Mucosa of descending colon (tissue), 3 donors: ENCODE results near the gene OR56A3. TPM values are rescaled to one million over a fixed set of nuclear protein-coding genes. Genes with fewer than 3 reads are reported as not detected.
"Not testable (repeated sequence)": the region's sequence is repeated elsewhere in the genome, so short reads cannot be mapped to it uniquely, and the experiment has no call there.

Experiments
- ATAC-seq: fragments of 200-7000 bp; cut with Tn5 transposase; one replicate; pipeline ENCODE4 v1.9.1; 2020; ENCODE audit warnings: mild to moderate bottlenecking, moderate library complexity
- DNase-seq, 3 donors: peaks; one replicate each; pipeline ENCODE4 v3.0.0-alpha.2; 2020
- H3K36me3 ChIP-seq: fragments of 200-600 bp; one replicate; pipeline ENCODE4 v1.8.0; 2021; ENCODE audit warnings: low read depth, mild to moderate bottlenecking
- H3K4me1 ChIP-seq: fragments of 200-600 bp; one replicate; pipeline ENCODE4 v1.8.0; 2021; ENCODE audit warnings: low read depth, mild to moderate bottlenecking
- H3K4me3 ChIP-seq: fragments of 200-600 bp; one replicate; pipeline ENCODE4 v1.8.0; 2021; ENCODE audit warnings: mild to moderate bottlenecking
- H3K9me3 ChIP-seq: fragments of 200-600 bp; one replicate; pipeline ENCODE4 v1.8.0; 2021; ENCODE audit warnings: mild to moderate bottlenecking
- intact Hi-C, 2 donors: fragments of 100-400 bp; cut with DNase I in 1 of 2; cut with micrococcal nuclease in 1 of 2; formaldehyde crosslinking; loops; one replicate each; pipeline versions ENCODE4 v1.11.0 to v1.11.1; 2022; cut with DNase I, micrococcal nuclease
- total RNA-seq, 3 donors: library from RNA; stranded (reverse); fragmentation: NEBNext Ultra II Directional in 2 of 3; extraction: Animal tissue kit (Norgen Biotek cat#: 25700) in 2 of 3; gene quantifications; one replicate each; pipeline versions ENCODE4 v1.2.1 to v1.2.4, GENCODE V29; 2021 to 2023
- TF ChIP-seq, protein P1 (sequence below): fragments of 200-600 bp; IDR thresholded peaks from one replicate; pipeline ENCODE4 v1.8.0; 2022; ENCODE audit warnings: antibody characterized with exemption, mild to moderate bottlenecking
- donor health status: DM: no; HTN: no; CAD: no; lungs with moderate emphysema.
- donor health status: DM: no; HTN: no; CAD: no.
- donor health status: DM: no; HTN: yes; CAD: no.

OR56A3 gene
- total RNA-seq, 3 donors from 2014 or later, result not detected

DNA sequence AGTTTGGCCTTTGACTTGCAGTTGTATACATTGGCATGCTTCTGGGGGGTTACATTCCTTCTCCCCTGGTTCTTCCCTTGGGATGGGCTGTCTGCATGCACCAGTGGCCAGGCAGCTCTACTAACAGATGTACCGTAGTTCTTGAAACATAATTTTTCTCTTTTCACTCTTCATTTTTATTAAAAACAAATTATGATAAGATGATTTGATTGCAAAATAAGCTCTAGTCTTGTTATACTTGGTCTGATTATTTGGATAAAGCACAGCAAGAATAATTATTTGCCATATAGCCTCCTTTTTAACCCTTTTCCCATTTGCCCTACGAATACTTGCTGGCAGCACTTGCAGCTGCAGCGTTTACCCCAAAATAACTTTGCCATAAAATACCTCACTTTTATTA is 13.5 kb downstream of the OR56A3 start:
- ATAC-seq (no peak), DNase-seq (no peak)
- Histone ChIP-seq H3K4me1 (no peaks in the 10 kb centered on the region), H3K4me3 (no peak overlapping the region), H3K9me3 (peaks cover 9% of the 10 kb centered on the region), H3K36me3 (no peaks in the 10 kb centered on the region)
- TF ChIP-seq, protein P1, sequence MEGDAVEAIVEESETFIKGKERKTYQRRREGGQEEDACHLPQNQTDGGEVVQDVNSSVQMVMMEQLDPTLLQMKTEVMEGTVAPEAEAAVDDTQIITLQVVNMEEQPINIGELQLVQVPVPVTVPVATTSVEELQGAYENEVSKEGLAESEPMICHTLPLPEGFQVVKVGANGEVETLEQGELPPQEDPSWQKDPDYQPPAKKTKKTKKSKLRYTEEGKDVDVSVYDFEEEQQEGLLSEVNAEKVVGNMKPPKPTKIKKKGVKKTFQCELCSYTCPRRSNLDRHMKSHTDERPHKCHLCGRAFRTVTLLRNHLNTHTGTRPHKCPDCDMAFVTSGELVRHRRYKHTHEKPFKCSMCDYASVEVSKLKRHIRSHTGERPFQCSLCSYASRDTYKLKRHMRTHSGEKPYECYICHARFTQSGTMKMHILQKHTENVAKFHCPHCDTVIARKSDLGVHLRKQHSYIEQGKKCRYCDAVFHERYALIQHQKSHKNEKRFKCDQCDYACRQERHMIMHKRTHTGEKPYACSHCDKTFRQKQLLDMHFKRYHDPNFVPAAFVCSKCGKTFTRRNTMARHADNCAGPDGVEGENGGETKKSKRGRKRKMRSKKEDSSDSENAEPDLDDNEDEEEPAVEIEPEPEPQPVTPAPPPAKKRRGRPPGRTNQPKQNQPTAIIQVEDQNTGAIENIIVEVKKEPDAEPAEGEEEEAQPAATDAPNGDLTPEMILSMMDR, result no peak
- intact Hi-C loops, result no loop called here

DNA sequence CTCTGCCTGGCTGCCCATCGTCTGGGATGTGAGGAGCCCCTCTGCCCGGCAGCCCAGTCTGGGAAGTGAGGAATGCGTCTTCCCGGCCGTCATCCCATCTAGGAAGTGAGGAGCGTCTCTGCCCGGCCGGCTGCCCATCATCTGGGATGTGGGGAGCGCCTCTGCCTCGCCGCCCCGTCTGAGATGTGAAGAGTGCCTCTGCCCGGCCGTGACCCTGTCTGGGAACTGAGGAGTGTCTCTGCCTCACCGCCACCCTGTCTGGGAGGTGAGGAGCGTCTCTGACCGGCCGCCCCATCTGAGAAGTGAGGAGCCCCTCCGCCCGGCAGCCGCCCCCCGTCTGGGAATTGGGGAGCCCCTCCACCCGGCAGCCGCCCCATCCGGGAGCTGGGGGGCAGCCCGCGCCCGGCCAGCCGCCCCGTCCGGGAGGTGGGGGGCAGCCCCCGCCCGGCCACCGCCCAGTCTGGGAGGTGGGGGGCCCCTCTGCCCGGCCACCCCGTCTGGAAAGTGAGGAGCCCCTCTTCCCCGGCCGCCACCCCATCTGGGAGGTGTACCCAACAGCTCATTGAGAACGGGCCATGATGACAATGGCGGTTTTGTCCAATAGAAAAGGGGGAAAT is 18.8 kb downstream of the OR56A3 start:
- H3K36me3 ChIP-seq, H3K4me1 ChIP-seq, DNase-seq, H3K4me3 ChIP-seq, ATAC-seq, intact Hi-C loops: not testable (repeated sequence)
- peaks cover 38% of the 10 kb centered on the region for H3K9me3 ChIP-seq

DNA sequence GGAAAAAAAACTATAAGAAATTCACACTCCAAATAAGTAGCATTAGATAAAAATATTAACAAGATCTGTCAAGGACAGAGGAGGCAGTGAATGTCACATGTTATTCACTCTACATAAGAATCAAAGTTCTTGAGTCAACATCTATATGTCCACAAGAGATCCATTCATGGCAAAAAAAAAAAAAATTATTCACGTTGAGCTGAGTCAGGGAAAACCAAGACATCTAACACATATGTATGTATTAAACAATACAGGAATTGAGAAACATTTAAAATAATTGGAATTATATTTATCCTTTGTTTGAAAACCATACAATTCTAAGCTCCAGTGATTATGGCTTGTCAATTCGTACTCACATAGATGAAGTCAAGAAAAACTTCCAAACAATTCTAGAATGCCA is 24.9 kb downstream of the OR56A3 start:
- intact Hi-C loops, result no loop called here
- TF ChIP-seq, protein P1, result no peak

DNA sequence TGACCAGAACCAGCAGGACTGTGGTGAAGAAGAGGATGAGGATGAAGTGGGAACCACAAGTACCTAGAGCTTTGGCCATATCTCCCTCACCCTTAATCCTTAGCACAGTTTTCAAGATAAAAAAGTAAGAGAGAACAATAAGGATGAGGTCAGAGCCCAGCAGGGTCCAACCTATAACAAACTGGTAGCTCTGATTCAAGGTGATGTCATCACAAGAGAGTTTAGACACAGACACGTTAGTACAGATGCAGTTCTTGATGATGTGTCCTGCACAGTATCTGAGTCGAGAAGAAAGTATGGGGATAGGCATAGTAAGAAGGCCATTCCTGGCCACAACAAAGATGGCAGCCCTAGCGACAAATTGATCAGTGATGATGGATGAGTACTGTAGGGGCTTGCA is 25.7 kb downstream of the OR56A3 start:
- ATAC-seq, result no peak
- intact Hi-C loops, result no loop called here
- Histone ChIP-seq H3K4me1 (no peaks in the 10 kb centered on the region), H3K36me3 (no peaks in the 10 kb centered on the region), H3K4me3 (no peak overlapping the region), H3K9me3 (peaks cover 20% of the 10 kb centered on the region)
- TF ChIP-seq, protein P1, result no peak
- no peak for DNase-seq

More for the DNA sequence above, 24.9 kb downstream of the OR56A3 start:
- Histone ChIP-seq H3K36me3 (no peaks in the 10 kb centered on the region), H3K4me1 (no peaks in the 10 kb centered on the region), H3K9me3 (peaks cover 20% of the 10 kb centered on the region), H3K4me3 (no peak overlapping the region)
- DNase-seq (no peak), ATAC-seq (no peak)

DNA sequence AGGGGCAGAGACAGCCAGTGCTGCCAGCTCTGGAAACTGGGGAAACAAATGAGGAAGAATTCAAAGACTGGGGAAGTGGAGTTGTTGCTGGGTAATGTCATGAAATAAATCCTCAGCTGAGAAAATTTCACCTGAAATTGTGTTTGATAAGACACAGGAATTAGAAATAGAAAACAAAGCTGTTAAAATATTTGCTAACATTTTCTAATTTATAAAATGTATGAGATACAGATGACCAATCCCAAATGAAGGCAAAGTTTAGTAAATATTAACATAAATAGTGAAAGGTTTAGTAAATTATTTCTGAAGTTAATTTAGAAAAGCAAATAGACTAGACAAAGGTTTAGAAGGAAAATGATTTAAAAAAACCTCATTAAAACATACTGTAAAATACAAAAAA is 26.3 kb downstream of the OR56A3 start, which contains the start of gene OR56A5:
Gene OR56A5 (minus strand): TSS at position 101 of the 400 bp plus-strand sequence. CDS start 0 bp downstream, at position 101.
- Histone ChIP-seq H3K9me3 (peaks cover 14% of the 10 kb centered on the region), H3K4me3 (no peak within 1 kb of the TSS), H3K4me1 (no peaks in the 10 kb centered on the region), H3K36me3 (no peaks in the 10 kb centered on the region)
- TF ChIP-seq, protein P1, result no peak
- ATAC-seq (no peak), DNase-seq (no peak)
- intact Hi-C loops, result no loop called here

DNA sequence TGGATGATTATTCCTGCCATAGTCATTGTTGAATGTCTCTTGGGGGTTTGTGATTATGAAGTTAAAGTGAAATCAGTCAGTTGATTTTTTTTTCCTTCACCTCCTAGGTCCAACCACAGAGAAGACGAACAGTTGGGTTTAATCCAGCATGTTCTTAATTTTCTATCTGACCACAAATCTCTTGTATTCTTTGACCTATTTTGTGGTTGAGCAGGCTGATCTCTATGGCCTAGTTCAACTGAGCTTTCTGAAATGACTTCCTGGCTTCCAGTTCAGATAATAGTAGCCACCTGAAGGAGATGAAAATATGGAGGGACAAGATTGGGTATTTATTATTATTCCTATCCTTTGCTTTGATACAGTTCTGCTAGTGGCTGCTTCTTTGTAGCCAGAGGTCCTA is 31.5 kb downstream of the OR56A3 start:
- DNase-seq, result no peak
- TF ChIP-seq, protein P1, result no peak
- H3K9me3 ChIP-seq, result no peaks in the 10 kb centered on the region
- no peaks in the 10 kb centered on the region for H3K4me1 ChIP-seq
- no peak for ATAC-seq
- intact Hi-C loops, result no loop called here
- no peak overlapping the region for H3K4me3 ChIP-seq
- no peaks in the 10 kb centered on the region for H3K36me3 ChIP-seq
